SU-DHL-6 (cell line): ENCODE measurements around the gene PTH2.
A peak's percentile ranks its signal among the peaks of the same experiment; 100 is the strongest.

Experiments used
- H2AFZ ChIP-seq: fragments of 200-600 bp; sonication (generic); 2 replicates; pipeline ENCODE4 v1.6.1; 2014; ENCODE audit warnings: low read depth, mild to moderate bottlenecking, moderate library complexity, mixed read lengths, antibody characterized with exemption, low read length; ENCODE audit not compliant: severe bottlenecking
- H3F3A ChIP-seq: fragments of 200-600 bp; shearing (Covaris generic); 2 replicates; pipeline ENCODE4 v1.6.0; 2016; ENCODE audit warnings: antibody characterized with exemption, mild to moderate bottlenecking; ENCODE audit not compliant: insufficient read depth
- H3K27ac ChIP-seq: fragments of 200-600 bp; sonication (generic); 2 replicates; pipeline ENCODE4 v1.5.1; 2016; ENCODE audit warnings: low read depth, mild to moderate bottlenecking, low read length, moderate library complexity, mixed read lengths
- H3K27me3 ChIP-seq: fragments of 200-600 bp; sonication (generic), shearing (Covaris generic); 2 replicates; pipeline ENCODE4 v1.6.0; 2014; ENCODE audit warnings: mild to moderate bottlenecking, low read length
- H3K36me3 ChIP-seq: fragments of 200-600 bp; sonication (generic); 2 replicates; pipeline ENCODE4 v1.6.1; 2014; ENCODE audit warnings: mild to moderate bottlenecking, low read length, mixed read lengths
- H3K4me2 ChIP-seq: fragments of 300-600, 200-600 bp; shearing (Covaris generic), sonication (generic); 2 replicates; pipeline ENCODE4 v1.6.0; 2014; ENCODE audit warnings: low read length, low read depth, mild to moderate bottlenecking; ENCODE audit not compliant: poor library complexity, severe bottlenecking
- H3K4me3 ChIP-seq: fragments of 200-600 bp; sonication (generic); 2 replicates; pipeline ENCODE4 v1.5.1; 2014; ENCODE audit warnings: antibody characterized with exemption, low read length, mild to moderate bottlenecking, mixed read lengths; ENCODE audit not compliant: insufficient read depth, poor library complexity, severe bottlenecking
- H3K79me2 ChIP-seq: fragments of 200-600 bp; sonication (generic); 2 replicates; pipeline ENCODE4 v1.6.1; 2014; ENCODE audit warnings: mild to moderate bottlenecking, low read length, moderate library complexity; ENCODE audit not compliant: insufficient read depth
- H3K9ac ChIP-seq: fragments of 200-600 bp; sonication (generic); 2 replicates; pipeline ENCODE4 v1.7.0; 2014; ENCODE audit warnings: mild to moderate bottlenecking, low read length
- H3K9me2 ChIP-seq: fragments of 200-600 bp; sonication (generic); replicated peaks from 2 replicates; pipeline ENCODE4 v1.6.1; 2014; ENCODE audit warnings: low read length; ENCODE audit not compliant: insufficient read depth
- H3K9me3 ChIP-seq: fragments of 200-600 bp; sonication (generic); 2 replicates; pipeline ENCODE4 v1.6.1; 2014; ENCODE audit warnings: low read length, mixed read lengths; ENCODE audit not compliant: insufficient read depth
- H4K20me1 ChIP-seq: fragments of 200-600 bp; sonication (generic); 2 replicates; pipeline ENCODE4 v1.6.1; 2014; ENCODE audit warnings: low read depth, mild to moderate bottlenecking, antibody characterized with exemption, low read length, moderate library complexity, mixed read lengths
- CTCF ChIP-seq: fragments of 200-600 bp; sonication (generic); IDR thresholded peaks from one replicate; pipeline ENCODE4 v1.5.1; 2017; ENCODE audit warnings: antibody characterized with exemption, mild to moderate bottlenecking, low read length, moderate library complexity; ENCODE audit not compliant: insufficient read depth, poor library complexity, severe bottlenecking
- EZH2phosphoT487 ChIP-seq: fragments of 200-600 bp; sonication (generic), shearing (Covaris generic); conservative IDR thresholded peaks from 2 replicates; pipeline ENCODE4 v1.6.1; 2018; ENCODE audit warnings: mild to moderate bottlenecking, antibody characterized with exemption, low read length, moderate library complexity, mixed read lengths

Gene PTH2

GRCh38 chr19:49443366-49444099, 20.3 kb upstream of the PTH2 start:
- 0 out of 2 replicates have a peak, but pooled peaks cover 5% of the 10 kb centered on the region for H3F3A ChIP-seq
- peak overlapping the region; percentile 99 for H2AFZ ChIP-seq

GRCh38 chr19:49442771-49443365, 19.6 kb upstream of the PTH2 start:
- H3K27ac ChIP-seq = peak overlapping the region; percentile 52
- H3K36me3 ChIP-seq = no peaks in the 10 kb centered on the region
- H3K9ac ChIP-seq = peak overlapping the region; percentile 77
- H3K27me3 ChIP-seq = no peaks in the 10 kb centered on the region
- H3K79me2 ChIP-seq = no peaks in the 10 kb centered on the region
- TF ChIP-seq EZH2phosphoT487 (no peak), CTCF (no peak)
- no peaks in the 10 kb centered on the region for H3K9me2 ChIP-seq
- 0 out of 2 replicates have a peak, but pooled peaks cover 5% of the 10 kb centered on the region for H3F3A ChIP-seq
- peak overlapping the region; percentile 99 for H2AFZ ChIP-seq
- H3K4me2 ChIP-seq = peak overlapping the region; percentile 81
- H4K20me1 ChIP-seq = no peaks in the 10 kb centered on the region
- H3K4me3 ChIP-seq = peak overlapping the region; percentile 74
- H3K9me3 ChIP-seq = no peaks in the 10 kb centered on the region

More at GRCh38 chr19:49443366-49444099, 20.3 kb upstream of the PTH2 start:
- H3K4me2 ChIP-seq = peak overlapping the region; percentile 81
- H3K36me3 ChIP-seq = no peaks in the 10 kb centered on the region
- no peaks in the 10 kb centered on the region for H3K79me2 ChIP-seq
- TF ChIP-seq CTCF (peak; percentile 90), EZH2phosphoT487 (no peak)
- no peaks in the 10 kb centered on the region for H3K9me3 ChIP-seq
- peak overlapping the region; percentile 77 for H3K9ac ChIP-seq
- no peaks in the 10 kb centered on the region for H3K27me3 ChIP-seq
- H4K20me1 ChIP-seq = no peaks in the 10 kb centered on the region
- H3K27ac ChIP-seq = peak overlapping the region; percentile 52
- no peaks in the 10 kb centered on the region for H3K9me2 ChIP-seq
- peak overlapping the region; percentile 74 for H3K4me3 ChIP-seq

- Histone ChIP-seq H2AFZ (no peak overlapping the region), H3K4me3 (no peak overlapping the region), H3F3A (0 out of 2 replicates have a peak, but pooled peaks cover 5% of the 10 kb centered on the region), H3K36me3 (no peaks in the 10 kb centered on the region), H3K27ac (no peak overlapping the region), H3K9me2 (no peaks in the 10 kb centered on the region), H3K27me3 (no peaks in the 10 kb centered on the region), H3K9me3 (no peaks in the 10 kb centered on the region), H4K20me1 (no peaks in the 10 kb centered on the region), H3K4me2 (peak overlapping the region; percentile 81), H3K9ac (no peak overlapping the region), H3K79me2 (no peaks in the 10 kb centered on the region)
- TF ChIP-seq CTCF (no peak), EZH2phosphoT487 (no peak)
Observed at GRCh38 chr19:49442354-49442753, 19.1 kb upstream of the PTH2 start.
